NK-92 treated with Interleukin-12 subunit alpha and Interleukin-12 subunit beta, amount 100 ng/mL, for 24 hours (cell line): Measurements from ENCODE around the gene MTMR11.
A peak's percentile ranks its signal among the peaks of the same experiment; 100 is the strongest.

Experiments
- DNase-seq: peaks from one replicate; lab custom pipeline; 2025; lab: John Stamatoyannopoulos, UW

Gene MTMR11

GRCh38 chr1:149936992-149937705, 470 bp upstream of the MTMR11 start:
- DNase-seq, result no peak

- no peak for DNase-seq
These were observed 2.3 kb downstream of the MTMR11 start for GRCh38 chr1:149934356-149934755.

GRCh38 chr1:149933208-149933607, 3.5 kb downstream of the MTMR11 start:
- no peak for DNase-seq

- DNase-seq, result no peak
These were observed 4.2 kb downstream of the MTMR11 start for GRCh38 chr1:149932474-149932873.

- DNase-seq, result no peak
These were observed 5.4 kb downstream of the MTMR11 start for GRCh38 chr1:149931212-149931790.

- DNase-seq, result no peak
These were observed 6.8 kb downstream of the MTMR11 start for GRCh38 chr1:149929856-149930255.

GRCh38 chr1:149928401-149928724, 8.3 kb downstream of the MTMR11 start:
- DNase-seq, result no peak

- peak; percentile 86 for DNase-seq
These were observed 8.9 kb downstream of the MTMR11 start, which contains the start of gene SF3B4 for GRCh38 chr1:149927563-149928400. SF3B4 (minus strand) TSS chr1:149927803; CDS start chr1:149927759, 44 bp downstream.

- DNase-seq, result no peak
These were observed 9.6 kb downstream of the MTMR11 start for GRCh38 chr1:149927056-149927562.

GRCh38 chr1:149926296-149926695, 10.4 kb downstream of the MTMR11 start:
- DNase-seq, result no peak

- DNase-seq, result no peak
These were observed 10.9 kb downstream of the MTMR11 start for GRCh38 chr1:149925751-149926150.

- no peak for DNase-seq
These were observed 11.3 kb downstream of the MTMR11 start for GRCh38 chr1:149925345-149925744.

GRCh38 chr1:149923626-149924025, 13.1 kb downstream of the MTMR11 start:
- no peak for DNase-seq

- DNase-seq, result peak; percentile 55
These were observed 19.0 kb downstream of the MTMR11 start, which contains the start of gene SV2A for GRCh38 chr1:149917571-149918144. SV2A (minus strand) TSS chr1:149917844; CDS start chr1:149913840, 4,004 bp downstream.

- DNase-seq, result no peak
These were observed 19.8 kb downstream of the MTMR11 start for GRCh38 chr1:149916898-149917252.

GRCh38 chr1:149916193-149916897, 20.3 kb downstream of the MTMR11 start:
- DNase-seq, result no peak

GRCh38 chr1:149915429-149916192, 21.1 kb downstream of the MTMR11 start:
- DNase-seq, result no peak

GRCh38 chr1:149914545-149914944, 22.1 kb downstream of the MTMR11 start:
- DNase-seq, result no peak

- DNase-seq, result no peak
These were observed 30.1 kb downstream of the MTMR11 start for GRCh38 chr1:149906570-149907075.

- DNase-seq, result no peak
These were observed 32.7 kb downstream of the MTMR11 start for GRCh38 chr1:149903836-149904491.
